ENCODE data around the gene PIEZO1. TPM values are rescaled to one million over a fixed set of nuclear protein-coding genes. Genes with fewer than 3 reads are reported as not detected.
A peak's percentile ranks its signal among the peaks of the same experiment; 100 is the strongest.

The PIEZO1 gene
- polyA plus RNA-seq, 2 of the 4 experiments (the other 2 are of a cell fraction), result 26.1 to 84.7 TPM

DNA sequence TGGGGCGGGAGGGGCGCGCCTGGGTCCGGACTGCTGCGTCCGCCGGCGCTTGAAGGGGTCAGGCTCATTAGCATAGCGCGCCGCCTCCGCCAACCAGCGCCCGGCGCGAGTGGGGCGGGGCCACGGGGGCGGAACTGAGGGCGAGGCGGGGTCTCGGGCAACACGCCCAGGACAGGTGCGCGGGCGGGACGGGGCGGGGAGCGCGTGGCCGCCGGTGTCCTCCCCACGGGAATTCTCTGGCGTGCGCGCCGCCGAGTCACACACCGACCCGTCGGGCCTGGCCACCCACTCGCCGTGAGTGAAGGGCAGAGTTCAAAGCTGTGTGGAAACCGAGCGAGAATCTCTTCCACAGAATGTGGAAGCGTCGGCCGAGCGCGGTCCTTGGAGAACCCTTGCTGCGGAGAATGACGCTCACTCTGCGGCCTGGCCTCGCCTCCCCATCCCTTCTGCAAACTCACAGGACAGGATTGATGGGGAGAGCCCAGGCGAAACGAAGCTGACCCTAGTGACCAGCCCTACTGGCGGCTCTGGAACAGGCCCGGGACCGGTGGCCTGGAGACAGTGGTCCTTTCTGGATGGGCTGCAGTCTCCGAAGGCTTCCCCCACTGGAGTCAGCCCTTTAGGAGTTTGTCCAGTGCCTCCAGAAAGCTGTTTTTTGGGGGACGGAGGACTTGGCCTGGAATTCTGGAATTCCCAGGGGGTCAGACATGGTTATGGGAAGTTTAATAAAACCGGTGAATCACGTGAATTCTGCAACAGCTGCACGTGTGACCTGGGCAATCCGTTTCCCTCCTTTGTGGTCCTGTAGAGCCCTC, 98.4 kb downstream of the PIEZO1 start, which contains the start of gene SNAI3:
SNAI3 (minus strand) TSS at position 69 of the 815 bp plus-strand sequence. CDS start 101 bp downstream, outside the sequence.
- TF ChIP-seq E2F6 (IDR thresholded peaks at IDR 0.05; ENCODE audit: borderline replicate concordance, low read depth) (peak; percentile 41; the same call in 1 of the 2 replicates), KDM1A (IDR thresholded peaks at IDR 0.05; ENCODE audit: low read depth) (no peak)
- TF ChIP-seq, protein P1, sequence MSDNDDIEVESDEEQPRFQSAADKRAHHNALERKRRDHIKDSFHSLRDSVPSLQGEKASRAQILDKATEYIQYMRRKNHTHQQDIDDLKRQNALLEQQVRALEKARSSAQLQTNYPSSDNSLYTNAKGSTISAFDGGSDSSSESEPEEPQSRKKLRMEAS (IDR thresholded peaks at IDR 0.05), result peak; percentile 60
- Histone ChIP-seq H3K4me1 (peaks cover 16% of the 10 kb centered on the region; the same call in 2 of the 3 replicates), H3K27ac (peak within 1 kb of the TSS; percentile 39 to 75; a peak in 3 of 6 replicates), H3K4me3 (peak within 1 kb of the TSS; percentile 75), H3K9me3 (no peaks in the 10 kb centered on the region), H3K4me2 (peak within 1 kb of the TSS; percentile 100)
- POLR2A ChIA-PET, result no interaction called here
- no peak for FAIRE-seq
- ATAC-seq, result peak; percentile 81 to 93
- CTCF ChIA-PET, result interaction anchor here (0.6 to 2.2 kb wide), 12 partner anchors 9 to 746 kb away, joined by 3 to 8 read pairs (median 4); no protein-coding TSS in a partner anchor
- 17% methylated on average over 29 of the region's 65 CpGs for WGBS (ENCODE audit: missing lambda C conversion rate)
- DNase-seq (ENCODE audit: low read depth in 1 of 2, low spot score in 1 of 2), result peak; percentile 63 to 89

- Histone ChIP-seq H3K4me2 (peak overlapping the region; percentile 100), H3K27ac (peak overlapping the region; percentile 39 to 75; a peak in 3 of 6 replicates), H3K4me1 (peaks cover 16% of the 10 kb centered on the region; the same call in 2 of the 3 replicates), H3K4me3 (peak overlapping the region; percentile 75), H3K9me3 (no peaks in the 10 kb centered on the region)
- FAIRE-seq (no peak), ATAC-seq (peak; percentile 41 to 60), DNase-seq (ENCODE audit: low read depth in 1 of 2, low spot score in 1 of 2) (no peak)
- ChIA-PET CTCF (interaction anchor here (0.6 to 2.2 kb wide), 6 partner anchors 10 to 150 kb away, joined by 3 to 8 read pairs (median 6); no protein-coding TSS in a partner anchor), POLR2A (no interaction called here)
- WGBS (ENCODE audit: missing lambda C conversion rate), result no CpG with 5 or more reads among the region's 25 CpGs
- TF ChIP-seq RNF2 (IDR thresholded peaks at IDR 0.05; ENCODE audit: borderline replicate concordance, low read depth), result 0 out of 2 replicates have a peak, but pooled peaks have one; percentile 47
- TF ChIP-seq CEBPB (IDR thresholded peaks at IDR 0.05), result no peak
Observed at GRCh38 chr16:88686062-88686438, 99.0 kb downstream of the PIEZO1 start.

GRCh38 chr16:88685156-88686061, 99.6 kb downstream of the PIEZO1 start:
- POLR2A ChIA-PET, result no interaction called here
- Histone ChIP-seq H3K4me1 (peaks cover 16% of the 10 kb centered on the region; the same call in 2 of the 3 replicates), H3K4me2 (peak overlapping the region; percentile 100), H3K4me3 (peak overlapping the region; percentile 75), H3K9me3 (no peaks in the 10 kb centered on the region), H3K27ac (peak overlapping the region in 1 of 2 experiments; percentile 75; a peak in 3 of 6 replicates)
- ATAC-seq (peak; percentile 44 to 56), DNase-seq (ENCODE audit: low read depth in 1 of 2, low spot score in 1 of 2) (peak; percentile 37 to 84), FAIRE-seq (no peak)
- WGBS (ENCODE audit: missing lambda C conversion rate), result 40% methylated on average over 23 of the region's 33 CpGs
- CTCF ChIA-PET, result interaction anchor here (0.6 to 2.2 kb wide), 11 partner anchors 13 to 151 kb away, joined by 3 to 8 read pairs (median 4); no protein-coding TSS in a partner anchor
- no peak for TF ChIP-seq NPAS2 (CRISPR knock-in tag; IDR thresholded peaks at IDR 0.05; ENCODE audit: borderline replicate concordance)
- no peak for TF ChIP-seq JUNB (IDR thresholded peaks at IDR 0.05)
- TF ChIP-seq, protein P1 (IDR thresholded peaks at IDR 0.05), result no peak
- TF ChIP-seq E2F6 (IDR thresholded peaks at IDR 0.05; ENCODE audit: borderline replicate concordance, low read depth), result no peak
- no peak for TF ChIP-seq RARB (CRISPR knock-in tag; IDR thresholded peaks at IDR 0.05)
- TF ChIP-seq HOXB13 (CRISPR knock-in tag; IDR thresholded peaks at IDR 0.05; ENCODE audit: low read depth), result no peak
- TF ChIP-seq EP300 (IDR thresholded peaks at IDR 0.05), result no peak
- TF ChIP-seq, protein P2, sequence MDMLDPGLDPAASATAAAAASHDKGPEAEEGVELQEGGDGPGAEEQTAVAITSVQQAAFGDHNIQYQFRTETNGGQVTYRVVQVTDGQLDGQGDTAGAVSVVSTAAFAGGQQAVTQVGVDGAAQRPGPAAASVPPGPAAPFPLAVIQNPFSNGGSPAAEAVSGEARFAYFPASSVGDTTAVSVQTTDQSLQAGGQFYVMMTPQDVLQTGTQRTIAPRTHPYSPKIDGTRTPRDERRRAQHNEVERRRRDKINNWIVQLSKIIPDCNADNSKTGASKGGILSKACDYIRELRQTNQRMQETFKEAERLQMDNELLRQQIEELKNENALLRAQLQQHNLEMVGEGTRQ (IDR thresholded peaks at IDR 0.05), result no peak
- no peak for TF ChIP-seq NR3C1 (IDR thresholded peaks at IDR 0.05)
- TF ChIP-seq ZNF302 (CRISPR knock-in tag; IDR thresholded peaks at IDR 0.05), result no peak
- TF ChIP-seq NFE2L2 (conservative IDR thresholded peaks at IDR 0.05; ENCODE audit: low read length), result no peak
- TF ChIP-seq EHF (CRISPR knock-in tag; IDR thresholded peaks at IDR 0.05), result no peak
- no peak for TF ChIP-seq RFX5 (IDR thresholded peaks at IDR 0.05)
- TF ChIP-seq ESRRA (IDR thresholded peaks at IDR 0.05; ENCODE audit: borderline replicate concordance, low read length), result no peak
- TF ChIP-seq EHMT2 (IDR thresholded peaks at IDR 0.05; ENCODE audit: low read depth), result no peak
- no peak for TF ChIP-seq MYC (IDR thresholded peaks at IDR 0.05; ENCODE audit: borderline replicate concordance, low read length)
- no peak for TF ChIP-seq CBX8 (IDR thresholded peaks at IDR 0.05)
- TF ChIP-seq KDM5A (IDR thresholded peaks at IDR 0.05), result no peak
- no peak for TF ChIP-seq HEYL (CRISPR knock-in tag; IDR thresholded peaks at IDR 0.05)
- TF ChIP-seq FOSB (CRISPR knock-in tag; IDR thresholded peaks at IDR 0.05), result no peak
- TF ChIP-seq PHF8 (IDR thresholded peaks at IDR 0.05; ENCODE audit: borderline replicate concordance, low read depth), result no peak
- no peak for TF ChIP-seq GATA3 (IDR thresholded peaks at IDR 0.05; ENCODE audit: borderline replicate concordance)
- no peak for TF ChIP-seq CHD2 (IDR thresholded peaks at IDR 0.05; ENCODE audit: low read length, partially characterized antibody)
- peak; percentile 32; the same call in 1 of the 3 replicates for TF ChIP-seq SMC3 (IDR thresholded peaks at IDR 0.05)
- TF ChIP-seq, protein P3, sequence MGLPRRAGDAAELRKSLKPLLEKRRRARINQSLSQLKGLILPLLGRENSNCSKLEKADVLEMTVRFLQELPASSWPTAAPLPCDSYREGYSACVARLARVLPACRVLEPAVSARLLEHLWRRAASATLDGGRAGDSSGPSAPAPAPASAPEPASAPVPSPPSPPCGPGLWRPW (IDR thresholded peaks at IDR 0.05), result no peak
